Mucosa of descending colon (tissue), 3 donors: ENCODE data around the gene PAQR5. TPM values are rescaled to one million over a fixed set of nuclear protein-coding genes. Genes with fewer than 3 reads are reported as not detected.
A peak's percentile ranks its signal among the peaks of the same experiment; 100 is the strongest.

Experiments used
- ATAC-seq: fragments of 200-7000 bp; cut with Tn5 transposase; one replicate; pipeline ENCODE4 v1.9.1; 2020; ENCODE audit warnings: mild to moderate bottlenecking, moderate library complexity
- DNase-seq, 3 donors: peaks; one replicate each; pipeline ENCODE4 v3.0.0-alpha.2; 2020
- H3K36me3 ChIP-seq: fragments of 200-600 bp; one replicate; pipeline ENCODE4 v1.8.0; 2021; ENCODE audit warnings: low read depth, mild to moderate bottlenecking
- H3K4me1 ChIP-seq: fragments of 200-600 bp; one replicate; pipeline ENCODE4 v1.8.0; 2021; ENCODE audit warnings: low read depth, mild to moderate bottlenecking
- H3K4me3 ChIP-seq: fragments of 200-600 bp; one replicate; pipeline ENCODE4 v1.8.0; 2021; ENCODE audit warnings: mild to moderate bottlenecking
- H3K9me3 ChIP-seq: fragments of 200-600 bp; one replicate; pipeline ENCODE4 v1.8.0; 2021; ENCODE audit warnings: mild to moderate bottlenecking
- CTCF ChIP-seq: fragments of 200-600 bp; IDR thresholded peaks from one replicate; pipeline ENCODE4 v1.8.0; 2022; ENCODE audit warnings: antibody characterized with exemption, mild to moderate bottlenecking
- intact Hi-C, 2 donors: fragments of 100-400 bp; cut with DNase I in 1 of 2; cut with micrococcal nuclease in 1 of 2; formaldehyde crosslinking; loops; one replicate each; pipeline versions ENCODE4 v1.11.0 to v1.11.1; 2022; cut with DNase I, micrococcal nuclease
- total RNA-seq, 3 donors: library from RNA; stranded (reverse); fragmentation: NEBNext Ultra II Directional in 2 of 3; extraction: Animal tissue kit (Norgen Biotek cat#: 25700) in 2 of 3; gene quantifications; one replicate each; pipeline versions ENCODE4 v1.2.1 to v1.2.4, GENCODE V29; 2021 to 2023
- donor health status: DM: no; HTN: no; CAD: no; lungs with moderate emphysema.
- donor health status: DM: no; HTN: no; CAD: no.
- donor health status: DM: no; HTN: yes; CAD: no.

PAQR5 gene
- total RNA-seq, 3 donors from 2014 or later, result 27.7 to 82.6 (median 37.7) TPM

GRCh38 chr15:69357773-69358771 lies 59.4 kb downstream of the PAQR5 start:
- intact Hi-C loops, result no loop called here

GRCh38 chr15:69358850-69359249 lies 60.1 kb downstream of the PAQR5 start:
- H3K4me1 ChIP-seq, result peaks cover 11% of the 10 kb centered on the region
- ATAC-seq (no peak), DNase-seq (no peak)
- no peaks in the 10 kb centered on the region for H3K36me3 ChIP-seq
- no peak for TF ChIP-seq CTCF
- no peaks in the 10 kb centered on the region for H3K9me3 ChIP-seq
- H3K4me3 ChIP-seq, result no peak overlapping the region
- intact Hi-C loops, result no loop called here

More at GRCh38 chr15:69357773-69358771, 59.4 kb downstream of the PAQR5 start:
- Histone ChIP-seq H3K4me3 (no peak overlapping the region), H3K4me1 (peaks cover 10% of the 10 kb centered on the region), H3K36me3 (no peaks in the 10 kb centered on the region), H3K9me3 (no peaks in the 10 kb centered on the region)
- DNase-seq, result no peak
- TF ChIP-seq CTCF, result no peak
- ATAC-seq, result no peak

GRCh38 chr15:69359722-69360121 lies 61.0 kb downstream of the PAQR5 start:
- no peak overlapping the region for H3K4me3 ChIP-seq
- intact Hi-C loops, result no loop called here
- peaks cover 13% of the 10 kb centered on the region for H3K4me1 ChIP-seq
- DNase-seq (no peak), ATAC-seq (peak; percentile 64)
- TF ChIP-seq CTCF, result no peak
- H3K9me3 ChIP-seq, result no peaks in the 10 kb centered on the region
- no peaks in the 10 kb centered on the region for H3K36me3 ChIP-seq

- H3K9me3 ChIP-seq, result no peaks in the 10 kb centered on the region
- peak; percentile 18 for ATAC-seq
- no peak for TF ChIP-seq CTCF
- no peaks in the 10 kb centered on the region for H3K36me3 ChIP-seq
- peaks cover 13% of the 10 kb centered on the region for H3K4me1 ChIP-seq
- H3K4me3 ChIP-seq, result no peak overlapping the region
- no peak for DNase-seq
- intact Hi-C loops, result no loop called here
These were observed 61.9 kb downstream of the PAQR5 start for GRCh38 chr15:69360642-69361041.

GRCh38 chr15:69367236-69367635 lies 68.5 kb downstream of the PAQR5 start:
- no peak for DNase-seq
- Histone ChIP-seq H3K9me3 (no peaks in the 10 kb centered on the region), H3K4me1 (peaks cover 3% of the 10 kb centered on the region), H3K4me3 (no peak overlapping the region), H3K36me3 (no peaks in the 10 kb centered on the region)
- no peak for TF ChIP-seq CTCF
- intact Hi-C loops, result no loop called here
- no peak for ATAC-seq
